ENCODE results near the gene NEK10. TPM values are rescaled to one million over a fixed set of nuclear protein-coding genes. Genes with fewer than 3 reads are reported as not detected.
A peak's percentile ranks its signal among the peaks of the same experiment; 100 is the strongest.
"Not testable (repeated sequence)": the region's sequence is repeated elsewhere in the genome, so short reads cannot be mapped to it uniquely, and the experiment has no call there.

The NEK10 gene
- total RNA-seq, 4 donors from 2014 or later = 4.0 to 6.0 (median 5.4) TPM

DNA sequence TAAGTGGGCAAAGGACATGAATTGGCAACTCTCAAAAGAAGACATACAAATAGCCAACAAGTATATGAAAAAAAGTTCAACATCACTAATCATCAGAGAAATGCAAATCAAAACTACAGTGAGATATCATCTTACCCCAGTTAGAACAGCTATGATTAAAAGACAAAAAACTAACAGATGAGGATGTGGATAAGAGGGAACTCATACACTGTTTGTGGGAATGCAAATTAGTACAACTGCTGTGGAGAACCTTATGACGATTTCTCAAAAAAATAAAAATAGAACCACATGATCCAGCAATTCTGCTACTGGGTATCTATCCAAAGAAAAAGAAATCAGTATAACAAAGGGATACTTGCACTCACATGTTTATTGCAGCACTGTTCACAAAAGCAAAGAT lies 28.6 kb downstream of the NEK10 start:
- no peaks in the 10 kb centered on the region for H3K27me3 ChIP-seq
- no peak for DNase-seq
- H3K36me3 ChIP-seq = no peaks in the 10 kb centered on the region
- no peak overlapping the region for H3K27ac ChIP-seq
- H3K4me1 ChIP-seq = no peaks in the 10 kb centered on the region
- no peaks in the 10 kb centered on the region for H3K9me3 ChIP-seq
- TF ChIP-seq, protein P1, sequence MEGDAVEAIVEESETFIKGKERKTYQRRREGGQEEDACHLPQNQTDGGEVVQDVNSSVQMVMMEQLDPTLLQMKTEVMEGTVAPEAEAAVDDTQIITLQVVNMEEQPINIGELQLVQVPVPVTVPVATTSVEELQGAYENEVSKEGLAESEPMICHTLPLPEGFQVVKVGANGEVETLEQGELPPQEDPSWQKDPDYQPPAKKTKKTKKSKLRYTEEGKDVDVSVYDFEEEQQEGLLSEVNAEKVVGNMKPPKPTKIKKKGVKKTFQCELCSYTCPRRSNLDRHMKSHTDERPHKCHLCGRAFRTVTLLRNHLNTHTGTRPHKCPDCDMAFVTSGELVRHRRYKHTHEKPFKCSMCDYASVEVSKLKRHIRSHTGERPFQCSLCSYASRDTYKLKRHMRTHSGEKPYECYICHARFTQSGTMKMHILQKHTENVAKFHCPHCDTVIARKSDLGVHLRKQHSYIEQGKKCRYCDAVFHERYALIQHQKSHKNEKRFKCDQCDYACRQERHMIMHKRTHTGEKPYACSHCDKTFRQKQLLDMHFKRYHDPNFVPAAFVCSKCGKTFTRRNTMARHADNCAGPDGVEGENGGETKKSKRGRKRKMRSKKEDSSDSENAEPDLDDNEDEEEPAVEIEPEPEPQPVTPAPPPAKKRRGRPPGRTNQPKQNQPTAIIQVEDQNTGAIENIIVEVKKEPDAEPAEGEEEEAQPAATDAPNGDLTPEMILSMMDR (IDR thresholded peaks at IDR 0.05) = no peak
- no peak for TF ChIP-seq POLR2A (IDR thresholded peaks at IDR 0.05)
- H3K4me3 ChIP-seq = no peak overlapping the region

DNA sequence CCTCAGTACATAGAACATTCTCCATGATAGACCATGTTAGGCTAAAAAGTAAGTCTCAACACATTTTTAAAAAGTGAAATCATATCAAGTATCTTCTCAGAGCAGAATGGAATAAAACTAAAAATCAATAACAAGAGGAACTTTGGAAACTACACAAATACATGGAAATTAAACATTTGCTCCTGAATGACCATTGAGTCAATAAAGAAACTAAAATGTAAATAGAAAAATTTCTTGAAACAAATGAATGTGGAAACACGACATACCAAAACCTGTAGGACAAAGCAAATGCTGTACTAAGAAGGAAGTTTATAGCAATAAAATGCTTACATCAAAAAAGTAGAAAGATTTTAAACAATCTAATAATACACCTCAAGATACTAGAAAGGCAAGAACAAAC lies 33.6 kb downstream of the NEK10 start:
- Histone ChIP-seq H3K4me3 (no peak overlapping the region), H3K27ac (no peak overlapping the region), H3K27me3 (no peaks in the 10 kb centered on the region), H3K9me3 (no peaks in the 10 kb centered on the region), H3K4me1 (no peaks in the 10 kb centered on the region), H3K36me3 (no peaks in the 10 kb centered on the region)
- TF ChIP-seq, protein P1 (IDR thresholded peaks at IDR 0.05) = no peak
- no peak for TF ChIP-seq POLR2A (IDR thresholded peaks at IDR 0.05)
- no peak for DNase-seq

DNA sequence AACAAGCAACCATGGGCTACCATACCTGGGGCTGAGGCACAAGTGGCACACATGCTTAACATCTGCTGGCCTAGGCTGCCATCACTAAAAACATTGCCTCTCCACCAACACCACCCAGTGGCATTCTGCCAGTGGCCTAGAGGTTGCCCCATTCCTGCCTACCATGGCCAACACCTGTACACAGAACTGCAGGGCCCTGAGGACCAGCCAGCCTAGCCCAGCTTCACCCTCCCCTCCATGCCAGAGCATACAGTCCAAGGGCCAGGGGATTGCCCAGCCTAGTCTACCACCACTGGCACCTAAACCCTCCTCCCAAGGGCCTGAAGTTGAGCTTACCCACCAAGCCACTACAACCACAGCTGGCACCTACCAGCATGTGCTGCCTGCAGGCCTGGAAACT lies 35.3 kb downstream of the NEK10 start:
- Histone ChIP-seq H3K4me3 (no peak overlapping the region), H3K27ac (no peak overlapping the region), H3K36me3 (no peaks in the 10 kb centered on the region), H3K27me3 (no peaks in the 10 kb centered on the region), H3K4me1 (no peaks in the 10 kb centered on the region), H3K9me3 (no peaks in the 10 kb centered on the region)
- TF ChIP-seq POLR2A (IDR thresholded peaks at IDR 0.05) = no peak
- TF ChIP-seq, protein P1 (IDR thresholded peaks at IDR 0.05) = no peak
- no peak for DNase-seq

DNA sequence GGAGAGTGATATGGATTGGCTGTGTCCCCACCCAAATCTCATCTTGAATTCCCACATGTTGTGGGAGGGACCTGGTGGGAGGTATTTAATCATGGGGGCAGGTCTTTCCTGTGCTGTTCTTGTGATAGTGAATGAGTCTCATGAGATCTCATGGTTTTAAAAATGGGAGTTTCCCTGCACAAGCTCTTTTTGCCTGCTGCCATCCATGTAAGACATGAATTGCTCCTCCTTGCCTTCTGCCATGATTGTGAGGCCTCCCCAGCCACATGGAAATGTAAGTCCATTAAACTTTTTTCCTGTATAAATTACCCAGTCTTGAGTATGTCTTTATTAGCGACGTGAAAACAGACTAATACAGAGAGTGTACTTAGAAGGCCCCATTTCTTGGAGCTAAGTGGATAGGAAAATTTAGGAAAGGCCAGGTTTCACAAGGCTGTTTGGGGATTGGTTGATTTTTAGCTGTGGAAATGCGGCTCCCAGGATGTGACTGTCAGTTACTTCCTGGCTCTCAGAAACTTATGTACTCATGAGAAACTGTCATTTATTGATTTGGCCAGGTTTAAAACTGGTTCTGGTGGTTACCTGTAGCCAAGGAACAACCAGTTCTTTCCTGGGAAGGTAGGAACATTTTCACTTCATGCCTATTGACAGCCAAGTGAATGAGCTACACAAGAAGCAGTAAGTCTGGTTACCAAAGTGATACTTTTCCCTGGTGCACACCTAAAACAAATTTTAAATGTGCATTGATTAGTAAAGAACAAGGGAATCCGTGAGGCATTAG lies 40.0 kb downstream of the NEK10 start:
- H3K36me3 ChIP-seq, H3K4me3 ChIP-seq, H3K4me1 ChIP-seq, H3K27me3 ChIP-seq, DNase-seq, H3K9me3 ChIP-seq, H3K27ac ChIP-seq: not testable (repeated sequence)

DNA sequence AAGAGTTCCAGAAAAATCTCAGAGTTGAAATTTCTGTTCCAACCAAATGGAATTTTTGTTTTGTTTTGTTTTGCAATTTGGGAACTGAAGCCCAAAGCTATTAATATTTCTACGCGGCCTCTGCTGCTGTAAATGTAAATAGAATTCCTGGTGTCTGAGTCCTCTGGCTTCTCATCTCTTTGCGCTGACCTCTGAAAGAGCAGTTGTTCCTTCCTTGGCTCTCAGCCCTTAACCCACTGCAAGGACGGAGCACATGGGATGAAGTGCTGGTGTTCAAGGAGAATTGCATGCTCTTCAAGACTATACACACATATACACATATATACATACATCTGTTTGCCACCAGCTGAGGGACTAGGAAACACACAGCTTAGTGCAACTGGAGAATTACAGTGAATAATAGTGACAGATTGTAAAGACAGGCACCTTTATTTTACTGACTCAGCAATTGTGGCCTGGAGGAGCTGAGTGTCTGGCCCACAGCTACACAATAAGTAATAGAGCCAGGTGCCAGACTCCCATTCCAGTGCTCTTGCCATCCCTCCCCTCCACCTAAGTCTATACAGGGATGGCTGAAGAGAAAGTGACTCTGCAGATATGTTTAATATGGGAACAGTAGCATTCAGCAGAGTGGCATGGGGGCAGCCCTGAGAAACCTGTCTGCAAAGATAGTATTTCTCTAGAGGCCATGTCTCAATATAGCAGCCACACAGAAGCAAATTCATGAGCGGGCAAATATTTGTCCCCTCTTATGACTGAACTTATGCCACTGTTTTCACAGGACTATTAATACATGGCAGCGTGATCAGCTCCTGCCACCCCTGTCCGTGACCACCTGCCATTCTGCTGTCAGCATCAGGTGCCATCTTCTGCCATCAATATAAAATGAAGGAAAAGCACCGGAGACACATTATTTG lies 42.3 kb downstream of the NEK10 start:
- Histone ChIP-seq H3K27me3 (no peaks in the 10 kb centered on the region), H3K27ac (peak overlapping the region in 2 of 4 donors; percentile 12 to 24), H3K4me1 (peaks cover 0 to 7% (median 0%) of the 10 kb centered on the region in 4 donors), H3K9me3 (no peaks in the 10 kb centered on the region), H3K36me3 (no peaks in the 10 kb centered on the region), H3K4me3 (no peak overlapping the region)
- no peak for TF ChIP-seq POLR2A (IDR thresholded peaks at IDR 0.05)
- TF ChIP-seq, protein P1 (IDR thresholded peaks at IDR 0.05) = no peak
- DNase-seq = no peak

DNA sequence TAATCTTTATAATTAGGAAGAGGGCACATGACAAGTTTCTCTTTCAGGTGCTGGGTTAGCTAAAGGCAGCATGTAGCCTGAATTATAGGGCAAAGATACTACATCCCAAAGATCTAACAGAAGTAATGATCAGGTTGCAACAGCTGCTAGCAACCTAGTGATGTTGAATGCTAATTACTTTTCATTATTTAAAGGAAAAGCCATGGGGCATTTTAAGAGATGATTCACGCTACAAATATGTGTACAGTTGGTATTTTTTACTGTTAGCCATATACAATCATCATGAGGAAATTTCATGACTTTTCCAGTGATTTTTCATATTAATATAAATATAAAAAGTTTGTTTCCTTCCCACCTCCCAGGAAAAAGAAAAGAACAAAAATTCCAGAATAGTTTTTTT lies 43.0 kb downstream of the NEK10 start:
- no peaks in the 10 kb centered on the region for H3K36me3 ChIP-seq
- H3K27me3 ChIP-seq = no peaks in the 10 kb centered on the region
- peak overlapping the region in 2 of 4 donors; percentile 16 to 46 for H3K27ac ChIP-seq
- no peak for DNase-seq
- TF ChIP-seq POLR2A (IDR thresholded peaks at IDR 0.05) = no peak
- TF ChIP-seq, protein P1 (IDR thresholded peaks at IDR 0.05) = no peak
- peaks cover 0 to 7% (median 0%) of the 10 kb centered on the region in 4 donors for H3K4me1 ChIP-seq
- no peak overlapping the region for H3K4me3 ChIP-seq
- H3K9me3 ChIP-seq = no peaks in the 10 kb centered on the region
